Hypothalamus (tissue), 51 donors: ENCODE measurements around the gene DENND2A.
"Not testable (repeated sequence)": the region's sequence is repeated elsewhere in the genome, so short reads cannot be mapped to it uniquely, and the experiment has no call there.

Source experiments
- DNase-seq, 51 donors: peaks; one replicate each; lab custom pipeline; 2025; lab: John Stamatoyannopoulos, UW

The DENND2A gene

GRCh38 chr7:140640727-140641523 is at the start of gene DENND2A:
Gene DENND2A, minus strand, starts transcription at chr7:140640813. Its CDS starts 38,416 bp downstream, at chr7:140602397.
- DNase-seq, result peak in 50 of 51 donors; percentile 11 to 90 (median 70)

- no peak for DNase-seq
Observed at GRCh38 chr7:140689199-140690152, 48.9 kb upstream of the DENND2A start.

- DNase-seq, result no peak
Observed at GRCh38 chr7:140688341-140688740, 47.7 kb upstream of the DENND2A start.

GRCh38 chr7:140686921-140687320 is 46.3 kb upstream of the DENND2A start:
- DNase-seq, result no peak

GRCh38 chr7:140685407-140686087 is 44.9 kb upstream of the DENND2A start:
- no peak for DNase-seq

- no peak for DNase-seq
Observed at GRCh38 chr7:140684066-140684950, 43.7 kb upstream of the DENND2A start.

- peak in 12 of 51 donors; percentile 12 to 36 (median 30) for DNase-seq
Observed at GRCh38 chr7:140683657-140684056, 43.0 kb upstream of the DENND2A start.

GRCh38 chr7:140681766-140682165 is 41.2 kb upstream of the DENND2A start:
- DNase-seq, result no peak

- no peak for DNase-seq
Observed at GRCh38 chr7:140680886-140681285, 40.3 kb upstream of the DENND2A start.

- DNase-seq, result no peak
Observed at GRCh38 chr7:140679186-140679585, 38.6 kb upstream of the DENND2A start.

- no peak for DNase-seq
Observed at GRCh38 chr7:140678816-140679130, 38.2 kb upstream of the DENND2A start.

GRCh38 chr7:140678081-140678815 is 37.6 kb upstream of the DENND2A start:
- no peak for DNase-seq

- no peak for DNase-seq
Observed at GRCh38 chr7:140677496-140677895, 36.9 kb upstream of the DENND2A start.

GRCh38 chr7:140676956-140677355 is 36.3 kb upstream of the DENND2A start:
- not testable (repeated sequence) for DNase-seq

GRCh38 chr7:140676306-140676705 is 35.7 kb upstream of the DENND2A start:
- no peak for DNase-seq

GRCh38 chr7:140675726-140676125 is 35.1 kb upstream of the DENND2A start:
- no peak for DNase-seq

GRCh38 chr7:140674899-140675701 is 34.5 kb upstream of the DENND2A start:
- DNase-seq, result peak in 28 of 51 donors; percentile 5 to 54 (median 30)

- no peak for DNase-seq
Observed at GRCh38 chr7:140674356-140674800, 33.8 kb upstream of the DENND2A start.
